Testis (tissue), 3 donors: ENCODE results near the gene TMEM19. TPM values are rescaled to one million over a fixed set of nuclear protein-coding genes. Genes with fewer than 3 reads are reported as not detected.

Experiments used
- DNase-seq: peaks from one replicate; pipeline ENCODE4 v3.0.0-alpha.2; 2019
- H3K27ac ChIP-seq, 2 donors: fragments of 200-600 bp; sonication (generic); one replicate each; pipeline ENCODE4 v1.5.1; 2019
- H3K27me3 ChIP-seq: fragments of 200-600 bp; sonication (generic); one replicate; pipeline ENCODE4 v1.5.1; 2019
- H3K36me3 ChIP-seq: fragments of 200-600 bp; sonication (generic); one replicate; pipeline ENCODE4 v1.5.1; 2017; ENCODE audit warnings: low read depth; ENCODE audit errors: missing control alignments
- H3K4me1 ChIP-seq: fragments of 200-600 bp; sonication (generic); one replicate; pipeline ENCODE4 v1.5.1; 2019
- H3K4me3 ChIP-seq, 2 donors: fragments of 200-600 bp; sonication (generic); one replicate each; pipeline ENCODE4 v1.5.1; 2017 to 2019
- H3K9me3 ChIP-seq: fragments of 200-600 bp; sonication (generic); one replicate; pipeline ENCODE4 v1.5.1; 2017
- CTCF ChIP-seq, 3 experiments: fragments of 450-650 bp in 2 of 3; fragments of 200-600 bp in 1 of 3; sonication (generic) in 1 of 3; IDR thresholded peaks; one replicate each; pipeline ENCODE4 v1.5.1; 2016 to 2019; ENCODE audit warnings: antibody characterized with exemption in 3 of 3, mild to moderate bottlenecking in 2 of 3, moderate library complexity in 1 of 3
- POLR2A ChIP-seq: fragments of 450-650 bp; IDR thresholded peaks from one replicate; pipeline ENCODE4 v1.6.1; 2017; ENCODE audit warnings: antibody characterized with exemption, mild to moderate bottlenecking, moderate library complexity
- WGBS, 2 donors: methylation state at CpG; one replicate each; pipeline ENCODE4 v1.1.5; 2018; 5-methylcytosine and 5-hydroxymethylcytosine counted together
- intact Hi-C: fragments of 100-400 bp; cut with DNase I; formaldehyde crosslinking; loops from one replicate; pipeline ENCODE4 v1.15.1; 2023; ENCODE audit warnings: low total_unique reads
- polyA plus RNA-seq: library from polyadenylated mRNA; stranded (reverse); fragments of 350-450 nt; fragmentation: Illumina TruSeq; extraction: RNeasy Lipid Tissue Mini Kit (QIAGEN cat#74804); gene quantifications from one replicate; pipeline ENCODE4 v1.2.3, GENCODE V29; 2014; ENCODE audit warnings: low read depth, low replicate concordance; ENCODE audit not compliant: insufficient read depth
- total RNA-seq, 2 donors: library from RNA; depleted of rRNA; stranded (reverse); fragments of >200 nt; gene quantifications; one replicate each; pipeline ENCODE4 v1.2.3, GENCODE V29; 2016

TMEM19 gene
- total and polyA plus RNA-seq, 3 donors from 2014 or later, result 11.5 to 16.0 (median 14.9) TPM

DNA sequence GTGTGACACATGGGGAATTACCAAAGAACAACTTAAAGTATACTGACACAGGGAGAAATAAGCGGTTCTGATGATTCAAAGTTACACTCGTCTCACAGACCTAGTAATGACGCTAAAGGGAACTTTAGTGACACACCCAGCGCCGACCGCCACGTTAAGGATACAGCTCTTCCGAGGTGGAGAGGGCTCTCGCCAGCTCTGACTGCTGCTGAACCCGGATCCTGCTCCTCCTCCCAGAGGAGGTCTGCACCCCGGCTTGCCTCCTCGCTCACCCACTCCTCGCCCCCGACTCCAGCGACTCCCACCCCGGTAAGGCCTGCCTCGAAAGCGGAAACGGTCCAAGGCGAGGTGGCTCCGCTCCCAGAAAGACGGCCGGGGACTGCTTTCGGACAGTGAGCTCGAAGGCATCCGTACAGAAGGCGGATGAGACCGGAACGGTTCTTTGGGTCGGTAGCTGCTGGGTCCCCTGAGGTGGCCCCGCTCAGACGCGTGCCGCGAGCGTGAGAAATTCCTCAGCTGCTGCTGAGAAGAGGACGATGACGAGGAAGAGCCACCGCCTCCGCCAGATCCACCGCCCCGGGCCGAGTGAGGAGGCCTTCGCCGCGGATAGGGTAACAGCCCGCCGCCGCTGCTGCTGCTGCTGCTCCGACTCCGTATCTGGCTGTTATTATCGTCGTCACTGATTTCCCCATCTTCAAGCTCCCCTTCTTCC lies 22.9 kb upstream of the TMEM19 start:
- no peak for TF ChIP-seq POLR2A
- TF ChIP-seq CTCF (IDR thresholded peaks at IDR 0.05), result no peak
- WGBS, 2 donors, result 0 to 1% methylated on average over 29 to 43 of the region's 53 CpGs
- Histone ChIP-seq H3K36me3 (no peaks in the 10 kb centered on the region), H3K27ac (peak overlapping the region; percentile 95 to 97), H3K9me3 (no peaks in the 10 kb centered on the region), H3K27me3 (no peaks in the 10 kb centered on the region), H3K4me1 (peaks cover 11% of the 10 kb centered on the region), H3K4me3 (peak overlapping the region; percentile 88 to 95)
- DNase-seq, result peak; percentile 69
- intact Hi-C loops, result no loop called here

DNA sequence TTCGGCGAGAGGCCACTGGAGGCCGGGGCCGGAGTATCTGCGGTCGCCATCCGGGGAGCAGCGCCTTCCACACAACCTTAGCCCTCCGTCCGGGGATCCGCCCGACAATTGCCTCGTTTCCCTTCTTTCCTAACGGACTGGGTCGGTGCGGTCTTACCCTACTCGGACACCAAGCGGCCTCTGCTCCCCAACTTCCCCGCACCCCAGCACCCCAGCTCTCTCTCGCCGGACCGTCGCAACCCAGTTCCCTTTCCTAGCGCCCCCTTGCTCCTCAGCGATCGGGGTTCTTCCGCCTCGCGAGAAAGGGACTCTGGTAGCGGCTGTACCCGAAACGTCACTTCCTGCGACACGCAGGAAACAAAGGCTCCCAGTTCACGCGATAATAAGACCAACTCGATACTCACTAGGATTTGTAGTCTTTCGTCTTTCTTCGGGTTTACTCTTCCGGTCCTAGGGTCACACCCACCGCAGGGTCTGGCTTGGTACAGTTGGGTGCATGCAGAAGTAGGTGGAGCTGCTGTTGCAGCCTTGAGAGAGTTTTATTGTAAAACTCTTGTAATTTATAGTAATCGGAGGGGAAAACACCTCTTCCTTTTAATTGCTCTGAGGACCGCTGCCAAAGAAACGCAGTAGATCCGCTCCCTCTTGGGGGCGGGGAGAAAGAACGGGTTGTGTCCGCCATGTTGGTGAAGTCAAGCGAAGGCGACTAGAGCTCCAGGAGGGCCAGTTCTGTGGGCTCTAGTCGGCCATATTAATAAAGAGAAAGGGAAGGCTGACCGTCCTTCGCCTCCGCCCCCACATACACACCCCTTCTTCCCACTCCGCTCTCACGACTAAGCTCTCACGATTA lies 22.1 kb upstream of the TMEM19 start, which contains the start of the genes THAP2 and ZFC3H1:
Gene THAP2, plus strand, starts transcription at position 741 of the 850 bp plus-strand sequence. CDS start 209 bp downstream, outside the sequence.
Gene ZFC3H1, minus strand, starts transcription at position 288 of the 850 bp plus-strand sequence. Its CDS starts 238 bp downstream, at position 50.
- peak in 1 of 3 experiments; percentile 10 for TF ChIP-seq CTCF (IDR thresholded peaks at IDR 0.05)
- peak; percentile 66 for TF ChIP-seq POLR2A
- intact Hi-C loops, result no loop called here
- 1% methylated on average over 46 to 57 of the region's 57 CpGs for WGBS, 2 donors
- Histone ChIP-seq H3K36me3 (no peaks in the 10 kb centered on the region), H3K4me1 (peaks cover 11% of the 10 kb centered on the region), H3K9me3 (no peaks in the 10 kb centered on the region), H3K4me3 (peak within 1 kb of the TSS; percentile 88 to 95), H3K27ac (peak within 1 kb of the TSS; percentile 95 to 97), H3K27me3 (no peaks in the 10 kb centered on the region)
- peak; percentile 98 for DNase-seq

DNA sequence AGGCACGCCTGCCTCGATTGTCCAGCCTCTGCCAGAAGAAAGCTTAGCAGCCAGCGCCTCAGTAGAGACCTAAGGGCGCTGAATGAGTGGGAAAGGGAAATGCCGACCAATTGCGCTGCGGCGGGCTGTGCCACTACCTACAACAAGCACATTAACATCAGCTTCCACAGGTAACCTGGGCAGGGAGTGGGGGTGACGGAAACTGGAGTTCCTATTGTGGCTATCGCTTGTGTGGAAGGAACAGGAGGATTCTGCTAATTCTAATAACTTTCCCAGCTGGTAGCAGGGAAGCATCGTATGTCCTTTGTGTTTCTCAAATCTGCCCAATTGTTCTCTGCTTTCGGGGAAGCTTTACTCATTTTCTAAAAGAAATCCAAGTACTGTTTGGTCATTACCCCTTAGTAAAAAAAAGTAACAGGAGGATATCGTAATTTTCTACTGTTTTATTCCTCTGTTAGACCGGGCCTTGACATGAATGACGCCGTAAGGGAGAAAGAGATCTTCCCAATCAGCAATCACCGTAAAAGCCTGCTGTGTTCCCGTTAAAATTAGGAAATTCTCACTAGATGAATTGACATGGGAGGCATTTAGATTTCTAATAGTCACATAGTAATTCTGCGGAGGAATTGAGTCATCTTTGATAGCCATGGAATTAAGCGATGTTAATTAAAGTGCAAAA lies 21.3 kb upstream of the TMEM19 start:
- Histone ChIP-seq H3K36me3 (no peaks in the 10 kb centered on the region), H3K9me3 (no peaks in the 10 kb centered on the region), H3K4me3 (peak overlapping the region; percentile 88 to 95), H3K27me3 (no peaks in the 10 kb centered on the region), H3K4me1 (peaks cover 11% of the 10 kb centered on the region), H3K27ac (peak overlapping the region; percentile 95 to 97)
- no peak for TF ChIP-seq POLR2A
- WGBS, 2 donors, result 0 to 1% methylated on average over 20 of the region's 20 CpGs
- no peak for DNase-seq
- intact Hi-C loops, result no loop called here

- no peak for TF ChIP-seq CTCF (IDR thresholded peaks at IDR 0.05)
- TF ChIP-seq POLR2A, result no peak
Observed at GRCh38 chr12:71665090-71665463, 20.8 kb upstream of the TMEM19 start.

GRCh38 chr12:71666259-71666658 lies 19.6 kb upstream of the TMEM19 start:
- intact Hi-C loops, result no loop called here
- DNase-seq, result no peak
- Histone ChIP-seq H3K36me3 (no peaks in the 10 kb centered on the region), H3K9me3 (no peaks in the 10 kb centered on the region), H3K4me3 (no peak overlapping the region), H3K27me3 (no peaks in the 10 kb centered on the region), H3K4me1 (peaks cover 5% of the 10 kb centered on the region), H3K27ac (no peak overlapping the region)
- no peak for TF ChIP-seq POLR2A
- no peak for TF ChIP-seq CTCF (IDR thresholded peaks at IDR 0.05)
- 74 to 78% methylated on average over 5 of the region's 5 CpGs for WGBS, 2 donors

More at GRCh38 chr12:71665090-71665463, 20.8 kb upstream of the TMEM19 start:
- Histone ChIP-seq H3K4me1 (peaks cover 11% of the 10 kb centered on the region), H3K36me3 (no peaks in the 10 kb centered on the region), H3K4me3 (peak overlapping the region; percentile 88 to 95), H3K27me3 (no peaks in the 10 kb centered on the region), H3K9me3 (no peaks in the 10 kb centered on the region), H3K27ac (peak overlapping the region; percentile 95 to 97)
- no peak for DNase-seq
- intact Hi-C loops, result no loop called here
- 11 to 16% methylated on average over 4 of the region's 4 CpGs for WGBS, 2 donors
